Stomach (tissue), 4 donors: ENCODE data around the gene GNG2.

Source experiments
- CTCF ChIP-seq, 7 experiments: fragments of 450-650 bp in 4 of 7; fragments of 200-600 bp in 3 of 7; sonication (generic) in 3 of 7; IDR thresholded peaks; one replicate each; pipeline ENCODE4 v1.5.1; 2016 to 2019; ENCODE audit warnings: antibody characterized with exemption in 7 of 7, control low read depth in 2 of 7, mild to moderate bottlenecking in 1 of 7
- POLR2A ChIP-seq, 4 donors: fragments of 450-650 bp; IDR thresholded peaks; one replicate each; pipeline ENCODE4 v1.6.1; 2016; ENCODE audit warnings: antibody characterized with exemption in 4 of 4, control low read depth in 2 of 4, mild to moderate bottlenecking in 1 of 4, moderate library complexity in 1 of 4
- POLR2AphosphoS5 ChIP-seq, 3 donors: sonication (generic); formaldehyde crosslinking; IDR thresholded peaks; one replicate each; pipeline ENCODE4 v1.6.1; 2016; ENCODE audit warnings: antibody characterized with exemption in 3 of 3

- no peak for TF ChIP-seq POLR2A (IDR thresholded peaks at IDR 0.05)
- no peak for TF ChIP-seq POLR2AphosphoS5 (IDR thresholded peaks at IDR 0.05)
- TF ChIP-seq CTCF (IDR thresholded peaks at IDR 0.05): no peak
Observed at GRCh38 chr14:51825926-51826325, 34.5 kb upstream of the GNG2 start.
